ENCODE results near the gene SFN.
"Not testable (repeated sequence)": the region's sequence is repeated elsewhere in the genome, so short reads cannot be mapped to it uniquely, and the experiment has no call there.

SFN gene

GRCh38 chr1:26839339-26839722 lies 23.6 kb upstream of the SFN start:
- no peak for DNase-seq (ENCODE audit: low read depth in 2 of 2)

GRCh38 chr1:26839779-26840178 lies 23.2 kb upstream of the SFN start:
- DNase-seq (ENCODE audit: low read depth in 2 of 2) = no peak

GRCh38 chr1:26844424-26845196 lies 18.3 kb upstream of the SFN start:
- DNase-seq (ENCODE audit: low read depth in 2 of 2) = no peak

DNA sequence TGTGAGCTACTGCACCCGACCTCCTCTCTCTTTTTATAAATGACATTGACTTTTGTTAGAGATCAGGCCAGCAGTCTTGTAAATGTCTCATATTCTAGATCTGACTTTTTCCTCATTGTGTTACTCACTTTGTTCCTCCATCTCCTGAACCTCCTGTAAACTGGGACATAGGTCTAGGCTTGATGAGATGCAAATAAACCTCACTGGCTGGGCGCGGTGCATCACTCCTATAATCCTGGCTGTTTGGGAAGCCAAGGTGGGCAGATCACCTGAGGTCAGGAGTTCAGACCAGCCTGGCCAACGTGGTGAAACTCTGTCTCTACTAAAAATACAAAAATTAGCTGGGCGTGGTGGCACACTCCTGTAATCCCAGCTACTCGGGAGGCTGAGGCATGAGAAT lies 15.1 kb upstream of the SFN start:
- not testable (repeated sequence) for DNase-seq (ENCODE audit: low read depth in 2 of 2)

- no peak for DNase-seq (ENCODE audit: low read depth in 2 of 2)
Observed at GRCh38 chr1:26848499-26848898, 14.4 kb upstream of the SFN start.

GRCh38 chr1:26848941-26849774 lies 13.8 kb upstream of the SFN start:
- DNase-seq (ENCODE audit: low read depth in 2 of 2) = no peak

- no peak for DNase-seq (ENCODE audit: low read depth in 2 of 2)
Observed at GRCh38 chr1:26851106-26851684, 11.8 kb upstream of the SFN start.

GRCh38 chr1:26852701-26853100 lies 10.2 kb upstream of the SFN start:
- no peak for DNase-seq (ENCODE audit: low read depth in 2 of 2)

DNA sequence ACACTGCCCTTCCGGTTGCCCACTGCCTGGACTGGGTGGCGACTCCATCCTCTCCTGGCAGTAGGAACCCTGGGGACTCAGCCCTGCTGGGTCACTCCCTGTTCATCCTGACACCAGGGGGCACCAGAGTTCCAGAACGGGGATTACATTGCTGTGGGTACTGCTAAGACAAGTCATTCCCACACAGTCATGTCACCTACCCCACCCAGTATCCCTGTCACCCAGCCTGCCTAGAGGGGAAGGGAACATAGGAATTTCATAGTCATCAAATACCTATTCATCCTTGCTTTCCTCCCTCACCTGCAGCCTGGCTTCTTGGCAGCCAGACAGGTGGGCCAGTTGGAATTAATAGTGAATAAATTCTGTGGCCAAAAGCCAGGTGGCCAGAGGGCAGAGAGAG lies 9.8 kb upstream of the SFN start:
- peak in 1 of 2 experiments; percentile 21 for DNase-seq (ENCODE audit: low read depth in 2 of 2)

DNA sequence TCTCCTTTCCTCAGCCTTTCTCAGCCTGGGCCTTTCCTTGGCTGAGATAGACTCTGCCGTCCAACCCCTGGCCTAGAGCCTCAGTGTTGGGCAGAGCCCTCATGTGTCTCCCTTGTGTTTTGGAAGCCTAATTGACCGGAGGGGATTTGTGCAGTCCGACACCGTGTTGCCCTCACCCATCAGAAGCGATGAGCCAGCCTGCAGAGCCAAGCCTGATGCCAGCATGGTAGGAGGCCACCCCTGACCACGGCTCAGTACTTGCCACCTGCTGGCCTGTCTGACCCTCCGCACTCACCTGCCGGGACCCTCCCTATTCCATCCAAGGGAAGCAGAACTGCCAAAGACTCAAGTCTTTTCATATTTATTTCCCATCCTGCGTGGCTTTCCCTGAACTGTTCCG lies 9.3 kb upstream of the SFN start:
- DNase-seq (ENCODE audit: low read depth in 2 of 2) = no peak

DNA sequence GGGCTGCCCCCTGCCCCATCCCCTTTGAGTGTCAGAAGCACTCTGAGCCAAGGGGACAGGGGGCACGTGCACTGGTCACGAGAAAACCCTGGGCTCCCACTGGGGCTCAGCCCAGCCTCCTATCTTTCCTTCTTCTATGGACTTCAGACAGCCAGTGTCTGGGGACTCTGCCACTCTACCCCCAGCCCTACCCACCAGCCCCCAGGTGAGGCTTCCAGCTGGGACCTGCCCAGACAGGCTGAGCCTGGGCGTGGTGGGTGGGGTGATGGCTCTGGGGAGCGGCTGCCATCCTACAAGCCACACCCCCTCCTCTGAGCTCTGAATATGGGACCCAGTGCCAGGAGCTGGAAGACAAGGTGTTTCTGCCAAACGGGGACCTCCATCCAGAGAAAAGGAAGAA lies 8.0 kb upstream of the SFN start:
- no peak for DNase-seq (ENCODE audit: low read depth in 2 of 2)

DNA sequence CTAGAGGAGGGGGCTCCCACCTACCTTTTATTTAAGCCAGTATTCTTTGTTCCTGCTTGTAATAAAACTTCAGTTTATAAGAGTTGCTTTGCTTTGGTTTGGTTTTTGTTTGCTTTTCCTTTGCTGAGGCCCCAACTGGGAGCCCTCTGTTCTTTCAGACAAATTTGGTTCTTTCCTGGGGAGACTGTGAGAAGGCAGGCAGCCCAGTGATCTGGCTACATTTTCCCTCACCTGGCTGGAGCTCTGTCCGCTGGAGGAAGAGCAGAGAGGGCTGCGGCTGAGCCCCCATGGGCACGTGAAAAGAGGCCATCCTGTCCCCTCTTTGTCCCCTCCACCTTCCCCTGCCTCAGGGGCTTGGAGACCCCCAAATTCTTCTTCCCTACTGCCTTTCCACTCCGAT lies 7.3 kb upstream of the SFN start:
- no peak for DNase-seq (ENCODE audit: low read depth in 2 of 2)

DNA sequence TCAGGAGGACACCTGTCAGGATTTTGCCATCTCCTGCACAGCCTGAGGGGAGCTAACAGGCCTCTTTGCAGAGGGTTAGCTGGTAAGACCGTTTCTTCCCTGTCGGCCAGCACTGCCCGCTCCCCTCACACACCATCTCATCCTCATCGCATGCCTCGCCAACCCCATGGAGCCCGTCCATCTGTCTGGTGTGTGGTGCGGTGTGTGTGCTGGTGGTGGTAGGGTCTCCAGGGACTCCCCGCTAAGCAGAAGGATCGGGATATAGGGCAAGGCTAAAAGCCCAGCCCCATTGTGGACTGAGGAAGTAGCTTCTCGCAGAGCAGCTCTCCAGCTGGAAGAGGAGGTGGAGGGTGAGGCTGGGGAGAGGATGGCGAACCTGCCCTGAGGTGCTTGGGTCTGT lies 6.8 kb upstream of the SFN start:
- DNase-seq (ENCODE audit: low read depth in 2 of 2) = no peak

GRCh38 chr1:26856604-26857469 lies 6.1 kb upstream of the SFN start:
- DNase-seq (ENCODE audit: low read depth in 2 of 2) = no peak

GRCh38 chr1:26857473-26858060 lies 5.4 kb upstream of the SFN start:
- no peak for DNase-seq (ENCODE audit: low read depth in 2 of 2)

GRCh38 chr1:26858160-26858559 lies 4.8 kb upstream of the SFN start:
- DNase-seq (ENCODE audit: low read depth in 2 of 2) = no peak

DNA sequence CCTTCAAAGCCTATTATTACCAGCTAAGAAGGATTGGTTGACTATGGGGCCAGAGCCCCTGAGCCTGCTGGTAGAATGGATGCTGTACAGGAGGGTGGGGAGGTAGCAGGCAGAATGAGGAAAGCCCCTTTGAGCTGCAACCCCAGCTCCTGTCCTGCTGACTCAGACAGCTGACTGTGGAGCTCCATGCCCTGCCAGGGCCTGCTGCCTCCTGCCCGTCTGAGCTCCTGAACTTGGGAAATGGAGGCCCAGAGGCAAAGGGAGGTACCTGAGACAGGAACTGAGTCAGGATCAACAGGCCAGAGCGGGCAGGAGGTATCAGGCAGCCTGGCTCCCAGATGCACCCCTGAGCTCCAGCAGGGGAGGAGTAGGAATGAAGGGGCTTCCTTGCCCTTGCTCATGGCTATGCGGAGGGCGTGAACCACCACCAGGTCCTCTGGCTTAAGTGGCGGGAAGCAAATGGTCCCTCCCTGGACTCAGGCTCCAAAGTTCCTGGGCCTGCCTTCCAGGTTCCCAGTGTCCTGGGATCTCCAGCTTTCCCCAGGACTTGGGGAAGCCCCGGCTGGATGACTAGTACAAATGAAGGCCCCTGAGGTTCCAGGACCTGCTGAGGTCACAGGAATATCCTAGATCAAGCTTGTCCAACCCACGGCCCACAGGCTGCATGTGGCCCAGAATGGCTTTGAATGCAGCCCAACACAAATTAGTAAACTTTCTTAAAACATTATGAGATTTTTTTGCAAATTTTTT lies 3.9 kb upstream of the SFN start:
- no peak for DNase-seq (ENCODE audit: low read depth in 2 of 2)

DNA sequence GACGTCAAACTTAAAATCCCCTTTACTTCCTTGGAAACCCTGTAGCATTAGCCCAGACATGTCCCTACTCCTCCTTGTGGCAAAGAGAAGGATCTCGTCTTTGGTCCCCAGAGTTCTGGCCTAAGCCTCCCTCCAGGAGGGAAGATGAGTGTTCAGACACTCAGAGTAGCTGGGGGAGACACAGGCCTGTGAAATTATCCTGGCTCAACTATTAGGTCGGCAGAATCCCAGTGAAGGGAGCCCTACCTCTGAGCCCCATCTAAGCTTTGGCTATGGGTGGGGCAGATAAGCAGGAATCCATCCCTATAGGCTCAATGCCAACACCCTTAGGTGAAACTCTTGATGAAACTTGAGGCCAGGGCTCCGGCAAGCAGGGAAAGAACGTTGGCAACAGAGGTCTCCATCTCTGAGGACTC lies 1.7 kb upstream of the SFN start:
- DNase-seq (ENCODE audit: low read depth in 2 of 2) = no peak

DNA sequence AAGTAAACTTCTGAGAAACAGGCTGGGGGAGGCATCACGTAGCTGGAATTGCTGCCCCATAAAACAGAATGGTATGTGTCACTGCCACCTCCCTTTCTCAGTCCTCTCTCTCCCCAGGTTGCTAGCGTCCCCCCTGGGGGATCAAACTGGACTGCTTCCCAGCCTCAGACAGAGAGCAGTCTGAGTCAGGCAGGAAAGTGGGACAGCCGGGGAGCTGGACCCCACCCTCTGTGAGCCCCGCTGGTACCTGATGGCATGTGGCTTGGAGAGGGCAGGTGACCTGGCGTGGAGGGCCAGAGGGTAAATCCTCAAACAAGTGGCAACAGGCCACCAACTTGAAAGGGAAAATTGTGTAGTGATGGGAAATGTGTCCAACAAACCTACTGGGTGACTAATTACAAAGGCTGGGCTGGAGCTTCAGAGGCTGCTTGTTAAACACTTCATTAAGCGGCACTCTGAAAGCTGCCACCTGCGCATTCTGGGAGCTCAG lies 1.0 kb upstream of the SFN start:
- no peak for DNase-seq (ENCODE audit: low read depth in 2 of 2)

GRCh38 chr1:26863685-26864077 lies 732 bp downstream of the SFN start:
- DNase-seq (ENCODE audit: low read depth in 2 of 2) = no peak

All from fibroblast of skin of left biceps (primary cell).